RWPE2 (cell line): ENCODE results near the gene RIN1.

Source experiments
- ATAC-seq: fragments of 200-7000 bp; cut with Tn5 transposase; 3 replicates; pipeline ENCODE4 v1.9.1; 2021; ENCODE audit warnings: low read depth
- DNase-seq: peaks from one replicate; pipeline ENCODE4 v3.0.0-alpha.2; 2020; ENCODE audit warnings: low spot score
- H3K27ac ChIP-seq: fragments of 450-650 bp; 2 replicates; pipeline ENCODE4 v1.5.1; 2017; ENCODE audit warnings: mild to moderate bottlenecking; ENCODE audit not compliant: poor library complexity, severe bottlenecking
- H3K27me3 ChIP-seq: fragments of 250-450 bp; sonication (Bioruptor Pico); 2 replicates; pipeline ENCODE4 v1.5.1; 2021; ENCODE audit warnings: mild to moderate bottlenecking, moderate library complexity; ENCODE audit not compliant: insufficient read depth, poor library complexity, severe bottlenecking
- H3K36me3 ChIP-seq: fragments of 250-450 bp; sonication (Bioruptor Pico); 2 replicates; pipeline ENCODE4 v1.5.1; 2020; ENCODE audit warnings: low read depth, mild to moderate bottlenecking, moderate library complexity
- H3K4me1 ChIP-seq: fragments of 250-450 bp; sonication (Bioruptor Pico); 2 replicates; pipeline ENCODE4 v1.5.1; 2021; ENCODE audit warnings: mild to moderate bottlenecking, moderate library complexity; ENCODE audit not compliant: insufficient read depth, poor library complexity, severe bottlenecking
- H3K4me3 ChIP-seq: fragments of 250-450 bp; sonication (Bioruptor Pico); 2 replicates; pipeline ENCODE4 v1.5.1; 2021; ENCODE audit warnings: mild to moderate bottlenecking, moderate library complexity; ENCODE audit not compliant: severe bottlenecking
- H3K9me3 ChIP-seq: fragments of 250-450 bp; sonication (Bioruptor Pico); 2 replicates; pipeline ENCODE4 v1.5.1; 2021; ENCODE audit warnings: mild to moderate bottlenecking, moderate library complexity; ENCODE audit not compliant: severe bottlenecking
- TF ChIP-seq, protein P1 (sequence below): fragments of 450-650 bp; IDR thresholded peaks from one replicate; pipeline ENCODE4 v1.5.1; 2017; ENCODE audit warnings: mild to moderate bottlenecking, moderate library complexity; ENCODE audit not compliant: poor library complexity, severe bottlenecking

The RIN1 gene

DNA sequence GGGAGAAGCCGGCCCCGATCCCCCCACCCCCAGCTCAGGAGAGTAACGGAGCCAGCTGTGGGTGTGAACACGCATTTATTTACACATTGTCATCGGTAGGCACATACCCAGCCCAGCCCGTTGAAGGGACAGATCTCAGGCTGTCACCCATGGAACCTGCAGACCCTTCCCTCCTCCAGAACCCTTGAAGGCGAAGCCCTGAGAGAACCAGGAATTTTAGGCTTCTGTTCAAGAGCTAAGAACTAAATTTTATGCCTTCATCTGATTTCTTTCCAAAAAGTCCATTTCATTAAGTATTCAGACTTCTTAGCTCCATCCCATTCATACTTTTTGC, 9.0 kb upstream of the RIN1 start:
- H3K27me3 ChIP-seq = no peaks in the 10 kb centered on the region
- peaks cover 21% of the 10 kb centered on the region for H3K4me1 ChIP-seq
- no peak for ATAC-seq
- H3K9me3 ChIP-seq = no peaks in the 10 kb centered on the region
- peaks cover 12% of the 10 kb centered on the region; the same call in 1 of the 2 replicates for H3K36me3 ChIP-seq
- TF ChIP-seq, protein P1, sequence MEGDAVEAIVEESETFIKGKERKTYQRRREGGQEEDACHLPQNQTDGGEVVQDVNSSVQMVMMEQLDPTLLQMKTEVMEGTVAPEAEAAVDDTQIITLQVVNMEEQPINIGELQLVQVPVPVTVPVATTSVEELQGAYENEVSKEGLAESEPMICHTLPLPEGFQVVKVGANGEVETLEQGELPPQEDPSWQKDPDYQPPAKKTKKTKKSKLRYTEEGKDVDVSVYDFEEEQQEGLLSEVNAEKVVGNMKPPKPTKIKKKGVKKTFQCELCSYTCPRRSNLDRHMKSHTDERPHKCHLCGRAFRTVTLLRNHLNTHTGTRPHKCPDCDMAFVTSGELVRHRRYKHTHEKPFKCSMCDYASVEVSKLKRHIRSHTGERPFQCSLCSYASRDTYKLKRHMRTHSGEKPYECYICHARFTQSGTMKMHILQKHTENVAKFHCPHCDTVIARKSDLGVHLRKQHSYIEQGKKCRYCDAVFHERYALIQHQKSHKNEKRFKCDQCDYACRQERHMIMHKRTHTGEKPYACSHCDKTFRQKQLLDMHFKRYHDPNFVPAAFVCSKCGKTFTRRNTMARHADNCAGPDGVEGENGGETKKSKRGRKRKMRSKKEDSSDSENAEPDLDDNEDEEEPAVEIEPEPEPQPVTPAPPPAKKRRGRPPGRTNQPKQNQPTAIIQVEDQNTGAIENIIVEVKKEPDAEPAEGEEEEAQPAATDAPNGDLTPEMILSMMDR = no peak
- peak overlapping the region; percentile 59 for H3K27ac ChIP-seq
- peak overlapping the region; percentile 56 for H3K4me3 ChIP-seq
- no peak for DNase-seq

DNA sequence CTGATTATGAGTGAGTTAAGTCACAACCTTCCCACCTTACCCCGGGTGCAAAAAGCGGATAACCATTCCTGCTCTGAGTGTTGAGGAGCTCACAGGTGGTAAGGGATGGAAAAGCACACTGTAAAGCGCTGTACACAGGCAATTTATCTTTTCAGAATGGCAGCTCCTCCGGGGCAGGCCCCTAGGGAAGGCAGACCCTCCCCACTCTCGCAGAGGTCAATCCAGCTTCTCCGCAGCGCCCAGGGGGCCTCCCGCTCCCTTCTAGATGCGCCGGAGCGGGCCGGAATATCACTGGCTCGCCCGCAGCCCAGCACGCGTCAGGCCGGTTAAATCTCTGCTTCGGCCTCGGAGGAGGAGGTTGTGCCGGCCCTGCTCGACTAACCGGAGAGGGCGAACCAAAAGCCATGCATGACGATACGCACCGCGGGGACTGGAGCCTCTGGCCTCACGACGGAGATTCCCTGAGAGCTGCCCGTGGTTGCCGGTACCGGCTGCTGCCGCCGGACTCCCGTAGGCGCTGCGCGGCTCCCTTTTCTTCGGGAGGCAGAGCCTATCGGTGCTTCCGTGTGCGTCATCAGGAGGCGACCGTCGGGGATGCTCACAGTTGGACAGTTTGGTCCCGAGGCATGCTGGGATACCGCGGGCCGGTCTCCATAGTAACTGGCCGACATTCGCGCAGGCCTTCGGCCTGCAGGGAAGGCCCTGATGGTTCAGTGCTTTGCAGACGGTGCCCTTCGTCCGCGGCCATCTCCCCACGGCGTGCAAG, 8.5 kb upstream of the RIN1 start, which contains the start of gene BRMS1:
Gene BRMS1, minus strand, starts transcription at position 555 of the 766 bp plus-strand sequence. CDS start 2,870 bp downstream, outside the sequence.
- ATAC-seq (peak; percentile 77), DNase-seq (peak; percentile 97)
- Histone ChIP-seq H3K4me1 (peaks cover 22% of the 10 kb centered on the region), H3K9me3 (no peaks in the 10 kb centered on the region), H3K4me3 (peak within 1 kb of the TSS; percentile 85), H3K36me3 (peaks cover 14% of the 10 kb centered on the region), H3K27ac (peak within 1 kb of the TSS; percentile 59), H3K27me3 (no peaks in the 10 kb centered on the region)
- TF ChIP-seq, protein P1 = no peak

DNA sequence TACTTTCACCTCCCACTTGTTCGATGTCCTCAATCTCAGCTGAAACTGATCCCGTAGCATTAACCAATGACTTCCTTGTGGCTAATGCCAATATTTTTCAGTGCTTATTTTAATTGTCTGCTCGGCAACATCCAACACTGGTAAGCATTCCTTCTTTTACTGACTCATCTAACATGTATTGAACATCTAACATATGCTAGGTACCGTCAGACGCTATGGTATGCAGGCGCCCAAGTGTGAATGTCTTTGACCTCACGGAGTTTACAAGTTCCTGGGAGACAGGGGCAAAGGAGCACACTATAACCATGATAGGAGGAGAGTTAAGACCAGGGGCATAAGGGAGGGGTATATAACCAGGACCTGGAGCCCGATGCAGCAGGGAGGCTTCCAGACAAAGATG, 6.9 kb upstream of the RIN1 start:
- no peaks in the 10 kb centered on the region for H3K9me3 ChIP-seq
- peaks cover 23% of the 10 kb centered on the region for H3K36me3 ChIP-seq
- peaks cover 37% of the 10 kb centered on the region for H3K4me1 ChIP-seq
- TF ChIP-seq, protein P1 = no peak
- no peak overlapping the region for H3K4me3 ChIP-seq
- H3K27ac ChIP-seq = peak overlapping the region; percentile 59
- ATAC-seq (no peak), DNase-seq (peak; percentile 15)
- no peaks in the 10 kb centered on the region for H3K27me3 ChIP-seq

DNA sequence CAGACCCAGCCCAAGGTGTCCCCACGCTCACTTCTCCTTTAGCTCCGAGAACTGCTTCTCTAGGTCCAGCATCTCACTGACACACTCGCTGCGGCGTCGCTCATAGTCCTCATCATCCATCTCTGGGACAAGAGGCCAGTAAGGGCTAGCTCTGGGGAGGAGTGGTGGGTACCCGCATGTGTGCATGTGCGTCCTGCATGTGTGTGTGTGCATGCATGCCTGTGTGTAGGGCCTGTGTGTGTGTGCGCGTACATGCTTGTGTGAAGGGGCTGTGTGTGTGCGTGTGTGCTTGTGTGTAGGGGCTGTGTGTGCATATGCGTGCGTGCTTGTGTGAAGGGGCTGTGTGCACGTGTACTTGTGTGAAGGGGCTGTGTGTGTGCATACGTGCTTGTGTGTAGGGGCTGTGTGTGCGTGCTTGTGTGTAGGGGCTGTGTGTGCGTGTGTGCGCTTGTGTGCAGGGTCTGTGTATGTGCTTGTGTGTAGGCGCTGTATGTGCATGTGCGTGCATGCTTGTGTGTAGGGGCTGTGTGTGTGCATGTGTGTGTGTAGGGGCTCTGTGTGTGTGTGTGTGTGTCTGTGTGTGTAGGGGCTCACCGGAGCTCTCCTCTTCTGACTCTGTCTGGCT, 5.4 kb upstream of the RIN1 start:
- H3K27ac ChIP-seq = no peak overlapping the region
- H3K9me3 ChIP-seq = no peaks in the 10 kb centered on the region
- TF ChIP-seq, protein P1 = no peak
- H3K4me3 ChIP-seq = no peak overlapping the region
- peaks cover 28% of the 10 kb centered on the region for H3K36me3 ChIP-seq
- H3K27me3 ChIP-seq = no peaks in the 10 kb centered on the region
- ATAC-seq = no peak
- peaks cover 52% of the 10 kb centered on the region for H3K4me1 ChIP-seq
- no peak for DNase-seq
